Prostate gland (tissue), 2 donors: ENCODE results near the gene ZIM2. TPM values are rescaled to one million over a fixed set of nuclear protein-coding genes. Genes with fewer than 3 reads are reported as not detected.
A peak's percentile ranks its signal among the peaks of the same experiment; 100 is the strongest.

ENCODE experiments used
- DNase-seq: peaks from one replicate; pipeline ENCODE4 v3.0.0-alpha.2; 2019; ENCODE audit warnings: low spot score
- H3K27ac ChIP-seq, 2 donors: fragments of 200-600 bp; sonication (generic); 2 replicates each; pipeline ENCODE4 v1.5.1; 2017 to 2019
- H3K27me3 ChIP-seq: fragments of 200-600 bp; sonication (generic); replicated peaks from 2 replicates; pipeline ENCODE4 v1.5.1; 2019; ENCODE audit not compliant: insufficient read depth
- H3K36me3 ChIP-seq, 2 donors: fragments of 200-600 bp; sonication (generic); 1 replicate in 1 of 2; 2 replicates in 1 of 2; pipeline versions ENCODE4 v1.5.1 to v1.8.1; 2017 to 2019
- H3K4me1 ChIP-seq: fragments of 200-600 bp; sonication (generic); replicated peaks from 2 replicates; pipeline ENCODE4 v1.5.1; 2019
- H3K4me3 ChIP-seq, 2 donors: fragments of 200-600 bp; sonication (generic); 2 replicates each; pipeline ENCODE4 v1.5.1; 2017 to 2019
- H3K9me3 ChIP-seq: fragments of 200-600 bp; sonication (generic); 2 replicates; pipeline ENCODE4 v1.5.1; 2017
- POLR2A ChIP-seq: fragments of 450-650 bp; IDR thresholded peaks from one replicate; pipeline ENCODE4 v1.6.1; 2016; ENCODE audit warnings: antibody characterized with exemption, mild to moderate bottlenecking
- POLR2AphosphoS5 ChIP-seq: sonication (generic); formaldehyde crosslinking; IDR thresholded peaks from one replicate; pipeline ENCODE4 v1.6.1; 2017; ENCODE audit warnings: antibody characterized with exemption
- WGBS: methylation state at CpG from one replicate; pipeline ENCODE4 v1.1.5; 2018; 5-methylcytosine and 5-hydroxymethylcytosine counted together
- intact Hi-C: fragments of 100-400 bp; cut with DNase I; formaldehyde crosslinking; loops from one replicate; pipeline ENCODE4 v1.14.2; 2022
- total RNA-seq, 2 donors: library from RNA; depleted of rRNA; stranded (reverse); fragments of >200 nt; gene quantifications; one replicate each; pipeline ENCODE4 v1.1.0, GENCODE V29; 2016
- TF ChIP-seq, protein P1 (sequence below), 4 experiments: fragments of 200-600 bp in 2 of 4; fragments of 450-650 bp in 2 of 4; sonication (generic) in 2 of 4; IDR thresholded peaks; 1 replicate in 3 of 4; 2 replicates in 1 of 4; pipeline ENCODE4 v1.5.1; 2016 to 2019; ENCODE audit warnings: antibody characterized with exemption in 4 of 4, mild to moderate bottlenecking in 2 of 4, moderate library complexity in 2 of 4

ZIM2 gene
- total RNA-seq, 2 donors from 2014 or later = 0.64 to 5.2 TPM

DNA sequence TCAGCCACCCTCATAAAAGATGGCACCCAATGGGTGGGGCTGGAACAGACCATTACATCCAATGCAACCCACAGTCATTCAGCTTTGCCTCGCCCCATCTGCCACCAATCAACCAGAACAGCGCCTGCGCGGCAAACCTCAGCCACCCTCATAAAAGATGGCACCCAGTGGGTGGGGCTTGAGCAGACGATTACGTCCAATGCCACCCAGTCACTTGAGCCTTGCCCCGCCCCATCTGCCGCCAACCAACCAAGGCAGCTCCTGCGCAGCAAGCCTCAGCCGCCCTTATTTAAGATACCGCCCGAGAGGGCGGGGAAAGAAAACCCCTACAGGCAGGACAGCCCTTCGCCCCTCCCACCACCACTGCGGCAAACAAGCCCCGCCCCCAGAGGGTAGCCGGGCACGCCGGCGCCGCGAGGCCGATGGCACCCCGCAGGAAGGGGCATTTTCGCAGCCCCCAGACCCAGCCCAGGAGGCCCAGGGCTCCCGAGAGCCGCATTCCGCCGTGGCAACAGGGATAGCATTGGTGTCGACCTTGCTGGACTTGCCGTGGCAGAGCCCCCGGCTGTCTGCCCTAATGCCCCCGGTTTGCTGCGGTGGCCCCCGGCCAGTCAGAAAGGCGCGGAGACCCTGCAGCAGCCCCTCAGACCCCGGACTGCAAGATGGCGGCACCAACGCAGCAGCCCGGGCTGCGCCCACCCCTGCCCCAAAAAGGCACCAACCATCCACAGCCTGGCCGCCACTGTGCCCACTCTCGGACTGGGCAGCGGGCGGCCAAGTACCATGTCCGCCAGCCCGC is 675 bp downstream of the ZIM2 start:
- intact Hi-C loops = no loop called here
- Histone ChIP-seq H3K4me3 (peak overlapping the region; percentile 35 to 37), H3K9me3 (no peaks in the 10 kb centered on the region), H3K27me3 (no peaks in the 10 kb centered on the region), H3K27ac (peak overlapping the region; percentile 31 to 90), H3K4me1 (no peaks in the 10 kb centered on the region), H3K36me3 (no peaks in the 10 kb centered on the region)
- no peak for TF ChIP-seq POLR2A
- peak; percentile 56 for TF ChIP-seq POLR2AphosphoS5
- TF ChIP-seq, protein P1, sequence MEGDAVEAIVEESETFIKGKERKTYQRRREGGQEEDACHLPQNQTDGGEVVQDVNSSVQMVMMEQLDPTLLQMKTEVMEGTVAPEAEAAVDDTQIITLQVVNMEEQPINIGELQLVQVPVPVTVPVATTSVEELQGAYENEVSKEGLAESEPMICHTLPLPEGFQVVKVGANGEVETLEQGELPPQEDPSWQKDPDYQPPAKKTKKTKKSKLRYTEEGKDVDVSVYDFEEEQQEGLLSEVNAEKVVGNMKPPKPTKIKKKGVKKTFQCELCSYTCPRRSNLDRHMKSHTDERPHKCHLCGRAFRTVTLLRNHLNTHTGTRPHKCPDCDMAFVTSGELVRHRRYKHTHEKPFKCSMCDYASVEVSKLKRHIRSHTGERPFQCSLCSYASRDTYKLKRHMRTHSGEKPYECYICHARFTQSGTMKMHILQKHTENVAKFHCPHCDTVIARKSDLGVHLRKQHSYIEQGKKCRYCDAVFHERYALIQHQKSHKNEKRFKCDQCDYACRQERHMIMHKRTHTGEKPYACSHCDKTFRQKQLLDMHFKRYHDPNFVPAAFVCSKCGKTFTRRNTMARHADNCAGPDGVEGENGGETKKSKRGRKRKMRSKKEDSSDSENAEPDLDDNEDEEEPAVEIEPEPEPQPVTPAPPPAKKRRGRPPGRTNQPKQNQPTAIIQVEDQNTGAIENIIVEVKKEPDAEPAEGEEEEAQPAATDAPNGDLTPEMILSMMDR (IDR thresholded peaks at IDR 0.05) = peak in 2 of 4 experiments; percentile 6 to 9
- no peak for DNase-seq
- WGBS = 63% methylated on average over 35 of the region's 48 CpGs

DNA sequence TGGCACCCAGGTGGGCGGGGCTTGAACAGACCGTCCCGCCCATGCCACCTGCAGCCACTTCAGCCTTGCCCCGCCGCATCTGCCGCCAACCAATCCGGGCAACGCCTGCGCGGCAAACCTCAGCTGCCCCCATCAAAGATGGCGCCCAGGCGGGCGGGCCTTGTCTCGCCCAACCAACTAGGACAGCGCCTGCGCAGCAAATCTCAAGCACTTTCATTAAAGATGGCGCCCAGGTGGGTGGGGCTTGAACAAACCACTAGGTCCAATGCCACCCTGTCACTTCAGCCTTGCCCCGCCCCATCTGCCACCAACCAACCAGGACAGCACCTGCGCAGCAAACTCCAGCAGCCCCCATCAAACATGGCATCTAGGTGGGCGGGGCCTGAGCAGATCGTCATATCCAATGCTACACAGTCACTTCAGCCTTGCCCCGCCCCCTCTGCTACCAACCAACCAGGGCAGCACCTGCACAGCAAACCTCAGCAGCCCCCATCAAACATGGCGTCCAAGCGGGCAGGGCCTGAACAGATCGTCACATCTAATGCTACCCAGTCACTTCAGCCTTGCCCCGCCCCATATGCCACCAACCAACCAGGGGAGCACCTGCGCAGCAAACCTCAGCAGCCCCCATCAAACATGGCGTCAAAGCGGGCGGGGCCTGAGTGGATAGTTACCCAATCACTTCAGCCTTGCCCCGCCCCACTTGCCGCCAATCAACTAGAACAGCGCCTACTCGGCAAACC is 1.4 kb downstream of the ZIM2 start:
- TF ChIP-seq POLR2AphosphoS5 (peak; percentile 76), POLR2A (peak; percentile 7)
- TF ChIP-seq, protein P1 (IDR thresholded peaks at IDR 0.05) = no peak
- 44% methylated on average over 33 of the region's 34 CpGs for WGBS
- no peaks in the 10 kb centered on the region for H3K27me3 ChIP-seq
- no peak overlapping the region for H3K4me3 ChIP-seq
- DNase-seq = peak; percentile 98
- no peaks in the 10 kb centered on the region for H3K9me3 ChIP-seq
- no peaks in the 10 kb centered on the region for H3K36me3 ChIP-seq
- no peaks in the 10 kb centered on the region for H3K4me1 ChIP-seq
- intact Hi-C loops = no loop called here
- H3K27ac ChIP-seq = peak overlapping the region; percentile 83 to 90

DNA sequence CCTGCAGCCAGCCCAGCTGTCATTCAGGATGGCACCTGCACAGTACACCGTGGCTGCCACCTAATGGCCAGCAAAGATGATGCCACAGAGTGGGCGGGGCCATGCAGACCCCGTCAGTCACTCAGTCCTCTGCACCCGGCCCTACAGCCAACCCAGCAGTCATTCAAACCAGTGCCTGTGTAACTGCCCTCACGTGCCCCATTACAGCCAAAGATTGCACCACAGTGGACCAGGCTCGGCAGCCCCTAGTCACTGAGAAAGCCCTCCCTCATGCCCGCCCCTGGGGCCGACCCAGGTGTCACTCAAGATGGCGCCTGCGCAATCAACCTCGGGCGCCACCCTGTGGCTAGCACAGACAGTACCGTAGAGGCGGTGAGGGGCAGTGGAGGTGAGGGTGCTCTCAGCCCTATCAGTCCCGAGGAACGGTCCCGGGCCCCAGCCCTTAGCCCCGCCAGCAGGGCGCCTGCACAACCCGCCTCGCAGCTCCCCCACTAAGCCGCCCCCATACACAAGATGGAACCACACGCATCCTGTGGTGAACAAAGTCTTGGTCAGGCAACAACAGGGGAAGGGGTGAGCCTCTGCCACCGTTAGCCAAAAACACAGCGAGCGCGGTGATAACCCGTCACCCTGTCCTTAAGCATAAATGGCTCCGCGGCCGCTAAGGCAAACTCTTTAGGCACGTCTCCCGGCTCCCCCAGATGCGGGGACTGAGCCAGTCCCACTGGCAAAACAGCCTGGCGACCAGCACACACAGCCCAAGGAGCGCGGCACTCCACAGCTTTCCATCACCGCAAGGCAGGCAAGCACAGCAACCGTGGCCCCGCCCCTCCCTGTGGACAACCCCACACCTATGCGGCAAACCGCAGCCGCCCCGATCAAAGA is 2.3 kb downstream of the ZIM2 start:
- DNase-seq = peak; percentile 59
- WGBS = 61% methylated on average over 39 of the region's 44 CpGs
- Histone ChIP-seq H3K27me3 (no peaks in the 10 kb centered on the region), H3K4me1 (no peaks in the 10 kb centered on the region), H3K4me3 (peak overlapping the region; percentile 23 to 39), H3K36me3 (no peaks in the 10 kb centered on the region), H3K9me3 (no peaks in the 10 kb centered on the region), H3K27ac (peak overlapping the region; percentile 83 to 90)
- peak; percentile 28 for TF ChIP-seq POLR2A
- TF ChIP-seq POLR2AphosphoS5 = no peak
- TF ChIP-seq, protein P1 (IDR thresholded peaks at IDR 0.05) = peak; percentile 45 to 74 (median 56)
- intact Hi-C loops = no loop called here

DNA sequence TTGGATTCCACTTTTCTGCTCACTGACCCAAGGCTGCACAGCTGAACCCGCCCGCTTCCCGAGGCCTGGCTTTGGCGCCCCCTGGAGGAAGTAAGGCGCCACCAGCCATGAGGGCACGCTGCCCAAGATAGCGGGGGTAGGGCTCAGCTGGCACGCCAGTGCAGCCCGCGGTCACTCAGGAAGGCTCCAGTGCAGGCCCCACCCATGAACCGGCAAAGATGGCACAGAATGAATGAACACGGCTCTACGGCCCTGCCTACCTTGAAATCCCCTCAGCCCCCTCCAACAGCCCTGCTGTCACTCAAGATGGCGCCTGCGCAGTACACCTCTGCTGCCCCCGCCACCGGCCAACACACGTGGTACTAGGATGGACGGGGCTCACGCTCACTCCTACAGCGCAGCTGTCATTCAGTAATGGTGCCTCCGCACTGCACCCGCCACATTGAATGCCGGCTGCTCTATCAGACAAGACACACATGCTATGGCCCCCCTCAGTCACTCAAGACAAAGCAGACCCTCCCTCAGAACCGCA is 3.0 kb downstream of the ZIM2 start:
- 37% methylated on average over 25 of the region's 25 CpGs for WGBS
- Histone ChIP-seq H3K27me3 (no peaks in the 10 kb centered on the region), H3K4me3 (peak overlapping the region; percentile 23 to 39), H3K9me3 (no peaks in the 10 kb centered on the region), H3K27ac (peak overlapping the region; percentile 83 to 90), H3K4me1 (no peaks in the 10 kb centered on the region), H3K36me3 (no peaks in the 10 kb centered on the region)
- DNase-seq = peak; percentile 63
- intact Hi-C loops = no loop called here
- TF ChIP-seq, protein P1 (IDR thresholded peaks at IDR 0.05) = peak; percentile 11 to 55 (median 49)
- TF ChIP-seq POLR2A (no peak), POLR2AphosphoS5 (peak; percentile 49)
